ENCODE results near the gene TESK1. TPM values are rescaled to one million over a fixed set of nuclear protein-coding genes. Genes with fewer than 3 reads are reported as not detected.
"Not testable (repeated sequence)": the region's sequence is repeated elsewhere in the genome, so short reads cannot be mapped to it uniquely, and the experiment has no call there.

The TESK1 gene
- total RNA-seq, 1 donor from 2014 or later = 30.9 TPM

GRCh38 chr9:35611230-35611797 is 6.3 kb downstream of the TESK1 start:
- Histone ChIP-seq H3K27me3 (ENCODE audit: insufficient read depth, low read length) (peaks cover 22% of the 10 kb centered on the region), H3K9ac (ENCODE audit: low read length) (no peak overlapping the region), H3K4me1 (ENCODE audit: insufficient read depth, low read length) (peaks cover 5% of the 10 kb centered on the region), H3K36me3 (ENCODE audit: insufficient read depth, low read length) (no peaks in the 10 kb centered on the region), H3K4me3 (ENCODE audit: insufficient read depth, low read depth, low read length) (no peak overlapping the region), H4K20me1 (ENCODE audit: insufficient read depth, low read length) (peaks cover 11% of the 10 kb centered on the region), H3K9me3 (ENCODE audit: insufficient read depth, low read depth, low read length) (no peaks in the 10 kb centered on the region), H3K27ac (ENCODE audit: low read depth, low read length) (no peak overlapping the region), H3K4me2 (ENCODE audit: low read length) (no peak overlapping the region), H2AFZ (ENCODE audit: low read depth, low read length) (no peak overlapping the region), H3K79me2 (ENCODE audit: insufficient read depth, low read length) (peaks cover 9% of the 10 kb centered on the region)
- Mint-ChIP-seq H3K27me3 (ENCODE audit: low read depth, unreplicated experiment) (peaks cover 37% of the 10 kb centered on the region), H3K36me3 (ENCODE audit: low read depth, unreplicated experiment) (peaks cover 22% of the 10 kb centered on the region), H3K4me3 (ENCODE audit: unreplicated experiment) (no peak overlapping the region), H3K27ac (ENCODE audit: unreplicated experiment) (no peak overlapping the region), H3K9me3 (ENCODE audit: unreplicated experiment) (peaks cover 3% of the 10 kb centered on the region), H3K4me1 (ENCODE audit: low read depth, unreplicated experiment) (peaks cover 8% of the 10 kb centered on the region)
- FAIRE-seq (peak; percentile 29), DNase-seq (ENCODE audit: low read depth) (peak; percentile 19)
- TF ChIP-seq CTCF (IDR thresholded peaks at IDR 0.05; ENCODE audit: insufficient read depth, low read depth, low read length) (peak; percentile 59), EZH2 (IDR thresholded peaks at IDR 0.05; ENCODE audit: insufficient read depth, low read length) (no peak)

- peaks cover 43% of the 10 kb centered on the region for H3K27me3 Mint-ChIP-seq (ENCODE audit: low read depth, unreplicated experiment)
- not testable (repeated sequence) for H3K79me2 ChIP-seq (ENCODE audit: insufficient read depth, low read length); H3K4me2 ChIP-seq (ENCODE audit: low read length); H4K20me1 ChIP-seq (ENCODE audit: insufficient read depth, low read length); H3K9ac ChIP-seq (ENCODE audit: low read length); H3K9me3 Mint-ChIP-seq (ENCODE audit: unreplicated experiment); FAIRE-seq; H2AFZ ChIP-seq (ENCODE audit: low read depth, low read length); DNase-seq (ENCODE audit: low read depth); H3K4me3 ChIP-seq (ENCODE audit: insufficient read depth, low read depth, low read length); H3K4me1 Mint-ChIP-seq (ENCODE audit: low read depth, unreplicated experiment); H3K27ac ChIP-seq (ENCODE audit: low read depth, low read length); H3K27ac Mint-ChIP-seq (ENCODE audit: unreplicated experiment); H3K4me1 ChIP-seq (ENCODE audit: insufficient read depth, low read length); H3K36me3 ChIP-seq (ENCODE audit: insufficient read depth, low read length); H3K9me3 ChIP-seq (ENCODE audit: insufficient read depth, low read depth, low read length)
- H3K36me3 Mint-ChIP-seq (ENCODE audit: low read depth, unreplicated experiment) = peaks cover 21% of the 10 kb centered on the region
- peaks cover 28% of the 10 kb centered on the region for H3K27me3 ChIP-seq (ENCODE audit: insufficient read depth, low read length)
- peak overlapping the region; percentile 27 for H3K4me3 Mint-ChIP-seq (ENCODE audit: unreplicated experiment)
Observed at GRCh38 chr9:35612066-35612465, 7.0 kb downstream of the TESK1 start.

GRCh38 chr9:35612843-35613242 is 7.8 kb downstream of the TESK1 start:
- peaks cover 8% of the 10 kb centered on the region for H3K4me1 ChIP-seq (ENCODE audit: insufficient read depth, low read length)
- no peak for FAIRE-seq

More at GRCh38 chr9:35612843-35613242, 7.8 kb downstream of the TESK1 start:
- Mint-ChIP-seq H3K9me3 (ENCODE audit: unreplicated experiment) (peaks cover 6% of the 10 kb centered on the region), H3K4me1 (ENCODE audit: low read depth, unreplicated experiment) (peaks cover under 1% of the 10 kb centered on the region), H3K27me3 (ENCODE audit: low read depth, unreplicated experiment) (peaks cover 51% of the 10 kb centered on the region), H3K36me3 (ENCODE audit: low read depth, unreplicated experiment) (peaks cover 18% of the 10 kb centered on the region), H3K4me3 (ENCODE audit: unreplicated experiment) (no peak overlapping the region), H3K27ac (ENCODE audit: unreplicated experiment) (no peak overlapping the region)
- no peaks in the 10 kb centered on the region for H3K9me3 ChIP-seq (ENCODE audit: insufficient read depth, low read depth, low read length)
- no peak overlapping the region for H3K9ac ChIP-seq (ENCODE audit: low read length)
- no peak overlapping the region for H3K27ac ChIP-seq (ENCODE audit: low read depth, low read length)
- peaks cover 34% of the 10 kb centered on the region for H3K27me3 ChIP-seq (ENCODE audit: insufficient read depth, low read length)
- TF ChIP-seq EZH2 (IDR thresholded peaks at IDR 0.05; ENCODE audit: insufficient read depth, low read length) (no peak), CTCF (IDR thresholded peaks at IDR 0.05; ENCODE audit: insufficient read depth, low read depth, low read length) (no peak)
- no peak overlapping the region for H3K4me2 ChIP-seq (ENCODE audit: low read length)
- H3K36me3 ChIP-seq (ENCODE audit: insufficient read depth, low read length) = no peaks in the 10 kb centered on the region
- no peak for DNase-seq (ENCODE audit: low read depth)
- no peaks in the 10 kb centered on the region for H3K79me2 ChIP-seq (ENCODE audit: insufficient read depth, low read length)
- no peaks in the 10 kb centered on the region for H4K20me1 ChIP-seq (ENCODE audit: insufficient read depth, low read length)
- no peak overlapping the region for H3K4me3 ChIP-seq (ENCODE audit: insufficient read depth, low read depth, low read length)
- H2AFZ ChIP-seq (ENCODE audit: low read depth, low read length) = no peak overlapping the region
